Stimulated activated CD4-positive, alpha-beta T cell treated with anti-CD3 and anti-CD28 coated beads, Interleukin-4, amount 100 ng/mL, for 1 hour (primary cell): Measurements from ENCODE around the gene TMEM109.

ENCODE experiments used
- DNase-seq: peaks from one replicate; pipeline ENCODE4 v3.0.0-alpha.2; 2020

The TMEM109 gene

GRCh38 chr11:60927061-60927592 is 13.2 kb downstream of the TMEM109 start:
- no peak for DNase-seq

GRCh38 chr11:60927600-60927999 is 13.6 kb downstream of the TMEM109 start:
- DNase-seq = no peak

GRCh38 chr11:60928563-60929001 is 14.6 kb downstream of the TMEM109 start:
- DNase-seq = no peak

GRCh38 chr11:60929764-60930163 is 15.8 kb downstream of the TMEM109 start:
- no peak for DNase-seq

- no peak for DNase-seq
Measured at GRCh38 chr11:60930394-60930793, 16.4 kb downstream of the TMEM109 start.

GRCh38 chr11:60931917-60932316 is 18.0 kb downstream of the TMEM109 start:
- DNase-seq = no peak

GRCh38 chr11:60932605-60933356 is 18.8 kb downstream of the TMEM109 start:
- no peak for DNase-seq

- no peak for DNase-seq
Measured at GRCh38 chr11:60933416-60934123, 19.6 kb downstream of the TMEM109 start.

- no peak for DNase-seq
Measured at GRCh38 chr11:60934124-60934789, 20.3 kb downstream of the TMEM109 start.

- no peak for DNase-seq
Measured at GRCh38 chr11:60934790-60935605, 21.0 kb downstream of the TMEM109 start.

GRCh38 chr11:60935676-60936442 is 21.9 kb downstream of the TMEM109 start:
- DNase-seq = no peak

- no peak for DNase-seq
Measured at GRCh38 chr11:60936467-60937143, 22.6 kb downstream of the TMEM109 start.

GRCh38 chr11:60937144-60937527 is 23.2 kb downstream of the TMEM109 start:
- DNase-seq = no peak

- no peak for DNase-seq
Measured at GRCh38 chr11:60937811-60938210, 23.9 kb downstream of the TMEM109 start.

- no peak for DNase-seq
Measured at GRCh38 chr11:60938500-60938899, 24.5 kb downstream of the TMEM109 start.

- no peak for DNase-seq
Measured at GRCh38 chr11:60939301-60939700, 25.3 kb downstream of the TMEM109 start.

- DNase-seq = no peak
Measured at GRCh38 chr11:60939855-60940254, 25.9 kb downstream of the TMEM109 start.

GRCh38 chr11:60941371-60942119 is 27.6 kb downstream of the TMEM109 start:
- DNase-seq = no peak

GRCh38 chr11:60942219-60942618 is 28.3 kb downstream of the TMEM109 start:
- no peak for DNase-seq

- no peak for DNase-seq
Measured at GRCh38 chr11:60942970-60943565, 29.1 kb downstream of the TMEM109 start.
